GM12878 (cell line): ENCODE data around the gene ADCY7. TPM values are rescaled to one million over a fixed set of nuclear protein-coding genes. Genes with fewer than 3 reads are reported as not detected.

Source experiments
- ATAC-seq: fragments of 200-7000 bp; cut with Tn5 transposase; 3 replicates; pipeline ENCODE4 v1.9.1; 2020; ENCODE audit warnings: mild to moderate bottlenecking, moderate library complexity
- BruUV-seq: library from RNA; stranded (reverse); fragments of 400-500 nt; replicated peaks from 2 replicates; lab custom pipeline; 2021; lab: Mats Ljungman, UMichigan
- CTCF ChIA-PET: fragments of 300-600 bp; sonication (Branson Sonifier 250); formaldehyde crosslinking; extraction: SDS; loops from one replicate; lab custom pipeline; 2021; ENCODE audit warnings: inconsistent platforms; lab: Yijun Ruan, JAX
- POLR2A ChIA-PET: fragments of 350-600 bp; formaldehyde crosslinking; extraction: SDS; loops from one replicate; lab custom pipeline; 2021; ENCODE audit warnings: inconsistent platforms; lab: Charles Lee
- RAD21 ChIA-PET: fragments of 300-600 bp; sonication (Branson Sonifier 250); formaldehyde crosslinking; loops from one replicate; lab custom pipeline; 2023; ENCODE audit warnings: antibody characterized with exemption; ENCODE audit not compliant: unreplicated experiment; lab: Charles Lee
- SMC1A ChIA-PET: fragments of 300-600 bp; sonication (Branson Sonifier 250); formaldehyde crosslinking; loops from one replicate; lab custom pipeline; 2023; ENCODE audit not compliant: unreplicated experiment, uncharacterized antibody; lab: Charles Lee
- DNase-seq: peaks from one replicate; pipeline ENCODE4 v3.0.0-alpha.2; 2011; ENCODE audit warnings: low read depth, low spot score
- FAIRE-seq: peaks from 3 replicates; lab custom pipeline; 2011; peaks lifted over from hg19 to GRCh38; lab: Jason Lieb, UNC
- H2AFZ ChIP-seq: 2 replicates; pipeline ENCODE4 v1.6.0; 2011; ENCODE audit warnings: low read depth, low read length, control low read depth; ENCODE audit not compliant: control insufficient read depth
- H3K27ac ChIP-seq: 2 replicates; pipeline ENCODE4 v1.5.1; 2011; ENCODE audit warnings: control low read depth; ENCODE audit not compliant: control insufficient read depth, insufficient read depth
- H3K27me3 ChIP-seq, 2 experiments: replicated peaks in 1 of 2; 2 replicates each; pipeline versions ENCODE4 v1.6.0 to v1.6.1; 2011; ENCODE audit warnings: low read length in 1 of 2; ENCODE audit not compliant: control insufficient read depth in 2 of 2, insufficient read depth in 2 of 2
- H3K36me3 ChIP-seq, 2 experiments: 2 replicates each; pipeline ENCODE4 v1.5.1; 2011; ENCODE audit warnings: low read length in 1 of 2; ENCODE audit not compliant: control insufficient read depth in 2 of 2, insufficient read depth in 2 of 2
- H3K4me1 ChIP-seq: 2 replicates; pipeline ENCODE4 v1.6.1; 2011; ENCODE audit warnings: mild to moderate bottlenecking, low read length, moderate library complexity, mixed read lengths; ENCODE audit not compliant: control insufficient read depth, insufficient read depth
- H3K4me2 ChIP-seq: 2 replicates; pipeline ENCODE4 v1.6.0; 2011; ENCODE audit warnings: control low read depth; ENCODE audit not compliant: control insufficient read depth, insufficient read depth
- H3K4me3 ChIP-seq: fragments of 200-600 bp; sonication (generic); 2 replicates; pipeline ENCODE4 v1.5.1; 2016
- H3K79me2 ChIP-seq: 2 replicates; pipeline ENCODE4 v1.6.0; 2011; ENCODE audit warnings: low read length; ENCODE audit not compliant: control insufficient read depth, insufficient read depth
- H3K9ac ChIP-seq: 2 replicates; pipeline ENCODE4 v1.8.0; 2011; ENCODE audit warnings: low read length, control low read depth, mixed read lengths; ENCODE audit not compliant: control insufficient read depth, insufficient read depth
- H3K9me3 ChIP-seq: replicated peaks from 3 replicates; pipeline ENCODE4 v1.5.1; 2011; ENCODE audit warnings: mild to moderate bottlenecking, low read length; ENCODE audit not compliant: control insufficient read depth, insufficient read depth
- H4K20me1 ChIP-seq: 2 replicates; pipeline ENCODE4 v1.6.0; 2011; ENCODE audit not compliant: control insufficient read depth, insufficient read depth
- BCL11A ChIP-seq: IDR thresholded peaks from 2 replicates; pipeline ENCODE4 v1.6.1; 2011; ENCODE audit warnings: low read depth, low read length
- CHD2 ChIP-seq: IDR thresholded peaks from 2 replicates; pipeline ENCODE4 v1.6.1; 2011; ENCODE audit warnings: low read depth, low read length, improper control_type of control experiment, borderline replicate concordance
- FOXK2 ChIP-seq: fragments of 450-650 bp; IDR thresholded peaks from 2 replicates; pipeline ENCODE4 v1.6.1; 2017; ENCODE audit warnings: mild to moderate bottlenecking, moderate library complexity
- MTA2 ChIP-seq: fragments of 450-650 bp; IDR thresholded peaks from 2 replicates; pipeline ENCODE4 v1.6.1; 2016; ENCODE audit warnings: low read depth, mild to moderate bottlenecking, moderate library complexity
- NFXL1 ChIP-seq: fragments of 450-650 bp; IDR thresholded peaks from 2 replicates; pipeline ENCODE4 v1.6.1; 2017; ENCODE audit warnings: antibody characterized with exemption, mild to moderate bottlenecking, borderline replicate concordance
- POLR2A ChIP-seq: IDR thresholded peaks from 2 replicates; pipeline ENCODE4 v1.6.1; 2011; ENCODE audit warnings: low read depth, mild to moderate bottlenecking, low read length
- RB1 ChIP-seq: fragments of 450-650 bp; formaldehyde crosslinking; IDR thresholded peaks from 2 replicates; pipeline ENCODE4 v1.6.1; 2017; ENCODE audit warnings: mild to moderate bottlenecking, borderline replicate concordance
- WGBS: methylation state at CpG from one replicate; pipeline ENCODE4 v1.1.6; 2016; ENCODE audit warnings: low lambda C conversion rate; ENCODE audit not compliant: insufficient replicate concordance, insufficient coverage; ENCODE audit errors: missing lambda C conversion rate; 5-methylcytosine and 5-hydroxymethylcytosine counted together
- in situ Hi-C: fragments of 300-500 bp; cut with MboI; formaldehyde crosslinking; loops from 9 replicates; pipeline ENCODE4 v1.14.3; 2018; ENCODE audit warnings: mixed read lengths
- intact Hi-C: fragments of 100-400 bp; cut with micrococcal nuclease; formaldehyde crosslinking; loops from one replicate; pipeline ENCODE4 v1.14.2; 2022; ENCODE audit not compliant: unreplicated experiment
- polyA plus RNA-seq, 11 experiments: library from polyadenylated mRNA; depleted of rRNA in 4 of 11; unstranded in 6 of 11; stranded (reverse) in 5 of 11; fragments of >200 nt; fragmentation: Nextera tagmentation in 4 of 11; fragmentation: Illumina TruSeq in 1 of 11; extraction: Ambion mirVana in 4 of 11; extraction: Trizol in 1 of 11; gene quantifications; 1 replicate in 1 of 11; 2 replicates in 10 of 11; pipeline versions ENCODE4 v1.2.1 to v1.2.3, GENCODE V29; 2011 to 2016; ENCODE audit warnings: inconsistent platforms in 2 of 11, missing spikeins in 2 of 11, low read depth in 1 of 11
- total RNA-seq, 4 experiments: library from RNA; depleted of rRNA in 3 of 4; stranded (reverse); fragments of >200 nt in 3 of 4; fragmentation: Illumina TruSeq in 1 of 4; extraction: Trizol in 1 of 4; gene quantifications; 2 replicates each; pipeline versions ENCODE4 v1.2.1 to v1.2.3, GENCODE V29; 2013 to 2021
- TF ChIP-seq, protein P1 (sequence below): IDR thresholded peaks from 2 replicates; pipeline ENCODE4 v1.6.1; 2011; ENCODE audit warnings: borderline replicate concordance, low read depth, mild to moderate bottlenecking, moderate library complexity, mixed read lengths, low read length; ENCODE audit not compliant: insufficient read depth; ENCODE audit errors: extremely low read length
- TF ChIP-seq, protein P2 (sequence below): fragments of 150-350 bp; IDR thresholded peaks from 2 replicates; pipeline ENCODE4 v1.6.1; 2014; ENCODE audit warnings: mild to moderate bottlenecking, low read depth, low read length
- TF ChIP-seq, protein P3 (sequence below), 3 experiments: IDR thresholded peaks in 2 of 3; conservative IDR thresholded peaks in 1 of 3; 2 replicates each; pipeline ENCODE4 v1.5.1; 2011; ENCODE audit warnings: low read depth in 3 of 3, low read length in 3 of 3, mild to moderate bottlenecking in 3 of 3, control low read depth in 2 of 3, moderate library complexity in 2 of 3, inconsistent platforms in 1 of 3, mixed read lengths in 1 of 3; ENCODE audit not compliant: control insufficient read depth in 2 of 3, insufficient read depth in 1 of 3; ENCODE audit errors: extremely low read depth in 1 of 3

Gene ADCY7
- total and polyA plus RNA-seq, 10 of the 15 experiments (the other 5 are each of a cell fraction or from before 2014, with no cell fraction given) = 1.2 to 87.9 (median 24.4) TPM

DNA sequence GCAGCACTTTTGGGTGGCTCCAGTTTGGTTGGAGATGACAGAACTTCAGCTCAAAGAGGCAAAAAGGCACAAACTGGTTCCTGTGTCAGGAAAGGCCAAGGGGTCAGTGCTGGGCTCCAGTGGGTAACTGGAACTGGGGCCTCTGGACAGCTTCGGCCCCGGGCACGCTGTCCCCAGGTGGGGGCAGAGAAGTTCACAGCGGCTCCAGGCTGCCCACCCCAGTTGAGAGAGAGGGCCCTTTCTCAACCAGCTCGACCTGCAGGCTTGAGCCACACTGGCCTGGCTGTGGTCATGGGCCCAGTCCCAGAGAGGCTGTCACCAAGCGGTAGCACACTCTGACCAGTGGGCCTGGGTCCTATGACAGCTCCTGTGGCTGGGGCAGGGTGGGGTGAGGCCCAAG lies 24.5 kb downstream of the ADCY7 start:
- Histone ChIP-seq H3K9me3 (no peaks in the 10 kb centered on the region; the same call in 2 of the 3 replicates), H3K79me2 (peaks cover 7% of the 10 kb centered on the region), H3K4me2 (no peak overlapping the region), H3K27me3 (no peaks in the 10 kb centered on the region), H4K20me1 (no peaks in the 10 kb centered on the region), H3K4me1 (no peaks in the 10 kb centered on the region), H3K36me3 (peaks cover 29 to 51% of the 10 kb centered on the region in 2 experiments), H3K4me3 (no peak overlapping the region), H3K9ac (no peak overlapping the region), H2AFZ (no peak overlapping the region), H3K27ac (no peak overlapping the region)
- in situ Hi-C loops (no loop called here), intact Hi-C loops (no loop called here)
- ChIA-PET RAD21 (no interaction called here), CTCF (no interaction called here), SMC1A (no interaction called here), POLR2A (interaction anchor here (0.6 kb wide), 1 partner anchor 35 kb away, joined by 3 read pairs; no protein-coding TSS in a partner anchor)
- no peak for FAIRE-seq
- DNase-seq = no peak
- 95% methylated on average over 6 of the region's 6 CpGs for WGBS
- no peak for ATAC-seq
- no TSS peak for BruUV-seq
- no peak for TF ChIP-seq NFXL1
- 0 out of 2 replicates have a peak, but pooled peaks have one; percentile 0 for TF ChIP-seq POLR2A

DNA sequence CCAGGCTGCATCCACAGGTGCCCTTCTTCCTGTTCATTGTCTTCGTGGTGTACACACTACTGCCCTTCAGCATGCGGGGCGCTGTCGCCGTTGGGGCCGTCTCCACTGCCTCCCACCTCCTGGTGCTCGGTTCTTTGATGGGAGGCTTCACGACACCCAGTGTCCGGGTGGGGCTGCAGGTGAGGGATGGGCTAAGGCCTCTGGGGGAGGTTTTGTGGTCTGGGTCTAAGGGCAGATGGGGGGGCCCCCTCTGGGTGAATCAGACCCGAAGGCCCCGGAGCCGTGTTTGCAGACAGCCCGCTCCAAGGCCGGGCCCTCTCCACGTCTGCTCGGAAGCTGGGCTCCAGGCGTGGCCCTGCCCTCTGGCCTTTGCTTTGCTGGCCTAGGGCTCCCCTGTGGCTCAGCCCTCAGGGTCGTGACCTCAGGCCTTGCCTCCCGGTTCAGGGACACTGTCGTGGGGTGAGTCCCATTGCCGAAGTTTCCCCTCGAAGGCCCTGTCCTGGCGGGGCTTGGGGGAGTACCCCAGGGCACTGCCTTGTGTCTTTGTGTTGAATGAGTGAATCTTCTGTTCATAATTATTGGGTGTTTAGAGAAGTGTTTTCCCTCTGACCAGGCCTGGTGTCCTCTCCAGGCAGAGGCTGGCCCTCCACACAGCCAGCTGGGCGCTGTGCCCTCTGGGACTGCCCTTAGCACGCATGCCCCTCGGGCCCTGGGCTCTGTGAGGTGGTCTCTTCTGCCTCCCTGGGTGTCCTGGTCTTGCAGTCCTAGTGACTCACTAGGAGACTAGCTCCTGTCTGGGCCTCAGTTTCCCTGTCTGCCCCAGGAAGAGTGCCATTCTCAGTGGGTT lies 25.6 kb downstream of the ADCY7 start:
- Histone ChIP-seq H3K27ac (no peak overlapping the region), H3K4me2 (no peak overlapping the region), H3K79me2 (no peaks in the 10 kb centered on the region), H4K20me1 (no peaks in the 10 kb centered on the region), H3K9ac (no peak overlapping the region), H3K4me1 (no peaks in the 10 kb centered on the region), H3K27me3 (no peaks in the 10 kb centered on the region), H3K36me3 (peaks cover 29 to 55% of the 10 kb centered on the region in 2 experiments), H3K9me3 (no peaks in the 10 kb centered on the region), H3K4me3 (no peak overlapping the region), H2AFZ (no peak overlapping the region)
- CTCF ChIA-PET = no interaction called here
- SMC1A ChIA-PET = no interaction called here
- DNase-seq (no peak), FAIRE-seq (no peak), ATAC-seq (no peak)
- POLR2A ChIA-PET = no interaction called here
- intact Hi-C loops = no loop called here
- 96% methylated on average over 26 of the region's 26 CpGs for WGBS
- no TSS peak for BruUV-seq
- in situ Hi-C loops = no loop called here
- RAD21 ChIA-PET = no interaction called here
- TF ChIP-seq BCL11A = no peak
- TF ChIP-seq MTA2 = no peak
- TF ChIP-seq FOXK2 = no peak
- TF ChIP-seq CHD2 = no peak
- TF ChIP-seq, protein P1, sequence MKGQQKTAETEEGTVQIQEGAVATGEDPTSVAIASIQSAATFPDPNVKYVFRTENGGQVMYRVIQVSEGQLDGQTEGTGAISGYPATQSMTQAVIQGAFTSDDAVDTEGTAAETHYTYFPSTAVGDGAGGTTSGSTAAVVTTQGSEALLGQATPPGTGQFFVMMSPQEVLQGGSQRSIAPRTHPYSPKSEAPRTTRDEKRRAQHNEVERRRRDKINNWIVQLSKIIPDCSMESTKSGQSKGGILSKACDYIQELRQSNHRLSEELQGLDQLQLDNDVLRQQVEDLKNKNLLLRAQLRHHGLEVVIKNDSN = no peak
- TF ChIP-seq, protein P2, sequence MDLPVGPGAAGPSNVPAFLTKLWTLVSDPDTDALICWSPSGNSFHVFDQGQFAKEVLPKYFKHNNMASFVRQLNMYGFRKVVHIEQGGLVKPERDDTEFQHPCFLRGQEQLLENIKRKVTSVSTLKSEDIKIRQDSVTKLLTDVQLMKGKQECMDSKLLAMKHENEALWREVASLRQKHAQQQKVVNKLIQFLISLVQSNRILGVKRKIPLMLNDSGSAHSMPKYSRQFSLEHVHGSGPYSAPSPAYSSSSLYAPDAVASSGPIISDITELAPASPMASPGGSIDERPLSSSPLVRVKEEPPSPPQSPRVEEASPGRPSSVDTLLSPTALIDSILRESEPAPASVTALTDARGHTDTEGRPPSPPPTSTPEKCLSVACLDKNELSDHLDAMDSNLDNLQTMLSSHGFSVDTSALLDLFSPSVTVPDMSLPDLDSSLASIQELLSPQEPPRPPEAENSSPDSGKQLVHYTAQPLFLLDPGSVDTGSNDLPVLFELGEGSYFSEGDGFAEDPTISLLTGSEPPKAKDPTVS = no peak
- TF ChIP-seq, protein P3, sequence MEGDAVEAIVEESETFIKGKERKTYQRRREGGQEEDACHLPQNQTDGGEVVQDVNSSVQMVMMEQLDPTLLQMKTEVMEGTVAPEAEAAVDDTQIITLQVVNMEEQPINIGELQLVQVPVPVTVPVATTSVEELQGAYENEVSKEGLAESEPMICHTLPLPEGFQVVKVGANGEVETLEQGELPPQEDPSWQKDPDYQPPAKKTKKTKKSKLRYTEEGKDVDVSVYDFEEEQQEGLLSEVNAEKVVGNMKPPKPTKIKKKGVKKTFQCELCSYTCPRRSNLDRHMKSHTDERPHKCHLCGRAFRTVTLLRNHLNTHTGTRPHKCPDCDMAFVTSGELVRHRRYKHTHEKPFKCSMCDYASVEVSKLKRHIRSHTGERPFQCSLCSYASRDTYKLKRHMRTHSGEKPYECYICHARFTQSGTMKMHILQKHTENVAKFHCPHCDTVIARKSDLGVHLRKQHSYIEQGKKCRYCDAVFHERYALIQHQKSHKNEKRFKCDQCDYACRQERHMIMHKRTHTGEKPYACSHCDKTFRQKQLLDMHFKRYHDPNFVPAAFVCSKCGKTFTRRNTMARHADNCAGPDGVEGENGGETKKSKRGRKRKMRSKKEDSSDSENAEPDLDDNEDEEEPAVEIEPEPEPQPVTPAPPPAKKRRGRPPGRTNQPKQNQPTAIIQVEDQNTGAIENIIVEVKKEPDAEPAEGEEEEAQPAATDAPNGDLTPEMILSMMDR (IDR thresholded peaks at IDR 0.05 in 2 of 3, conservative IDR thresholded peaks at IDR 0.05 in 1 of 3; ENCODE audit: control insufficient read depth in 2 of 3, extremely low read depth in 1 of 3, insufficient read depth in 1 of 3, low read depth in 3 of 3, low read length in 3 of 3) = no peak
- TF ChIP-seq RB1 = no peak
